CD8-positive, alpha-beta memory T cell (primary cell): ENCODE results near the gene MYO1C. TPM values are rescaled to one million over a fixed set of nuclear protein-coding genes. Genes with fewer than 3 reads are reported as not detected.

ENCODE experiments used
- CTCF ChIA-PET: fragments of 350-600 bp; sonication (Branson Sonifier 250); formaldehyde crosslinking; loops from one replicate; lab custom pipeline; 2021; ENCODE audit warnings: antibody characterized with exemption; lab: Charles Lee
- POLR2A ChIA-PET: fragments of 350-600 bp; sonication (Branson Sonifier 250); formaldehyde crosslinking; loops from one replicate; lab custom pipeline; 2021; ENCODE audit warnings: antibody characterized with exemption; lab: Charles Lee
- DNase-seq, 5 donors: peaks; one replicate each; pipeline versions ENCODE4 v3.0.0 to v3.0.0-alpha.2; 2020 to 2022; ENCODE audit warnings: mixed read lengths in 1 of 5
- H3K27ac ChIP-seq: one replicate; pipeline ENCODE4 v1.7.0; 2013; ENCODE audit warnings: low read depth, mild to moderate bottlenecking, low read length, moderate library complexity
- H3K27me3 ChIP-seq: 2 replicates; pipeline ENCODE4 v1.7.0; 2013; ENCODE audit warnings: low read length, mild to moderate bottlenecking; ENCODE audit not compliant: insufficient read depth, poor library complexity, severe bottlenecking
- H3K36me3 ChIP-seq: 2 replicates; pipeline ENCODE4 v1.7.0; 2013; ENCODE audit warnings: mild to moderate bottlenecking, low read length, moderate library complexity; ENCODE audit not compliant: insufficient read depth
- H3K4me1 ChIP-seq: 2 replicates; pipeline ENCODE4 v1.7.0; 2013; ENCODE audit warnings: mild to moderate bottlenecking, low read length, moderate library complexity; ENCODE audit not compliant: insufficient read depth
- H3K4me3 ChIP-seq: 2 replicates; pipeline ENCODE4 v1.7.0; 2013; ENCODE audit warnings: mild to moderate bottlenecking, low read length
- H3K9me3 ChIP-seq: 2 replicates; pipeline ENCODE4 v1.7.0; 2013; ENCODE audit warnings: mild to moderate bottlenecking, low read length
- H3K27ac Mint-ChIP-seq, 8 donors: one replicate each; pipeline ENCODE4 v1.8.0; 2020 to 2021; ENCODE audit warnings: mixed read lengths in 8 of 8, mild to moderate bottlenecking in 6 of 8, inconsistent platforms in 3 of 8, moderate library complexity in 3 of 8
- H3K27me3 Mint-ChIP-seq, 2 donors: one replicate each; pipeline ENCODE4 v1.8.0; 2020 to 2021; ENCODE audit warnings: mixed read lengths in 2 of 2, mild to moderate bottlenecking in 1 of 2, moderate library complexity in 1 of 2
- H3K36me3 Mint-ChIP-seq, 3 donors: one replicate each; pipeline ENCODE4 v1.8.0; 2020 to 2021; ENCODE audit warnings: mixed read lengths in 3 of 3, inconsistent platforms in 1 of 3, mild to moderate bottlenecking in 1 of 3
- H3K4me1 Mint-ChIP-seq, 3 donors: one replicate each; pipeline ENCODE4 v1.8.0; 2020 to 2021; ENCODE audit warnings: mixed read lengths in 3 of 3, inconsistent platforms in 1 of 3, mild to moderate bottlenecking in 1 of 3
- H3K4me3 Mint-ChIP-seq, 7 donors: one replicate each; pipeline ENCODE4 v1.8.0; 2020 to 2021; ENCODE audit warnings: mixed read lengths in 7 of 7, mild to moderate bottlenecking in 6 of 7, moderate library complexity in 4 of 7, inconsistent platforms in 2 of 7
- H3K9me3 Mint-ChIP-seq, 5 donors: one replicate each; pipeline ENCODE4 v1.8.0; 2020 to 2022; ENCODE audit warnings: mixed read lengths in 5 of 5, mild to moderate bottlenecking in 3 of 5, moderate library complexity in 2 of 5, inconsistent platforms in 1 of 5
- polyA plus RNA-seq: library from polyadenylated mRNA; unstranded; fragments of 300-500 nt; fragmentation: Illumina TruSeq; gene quantifications from one replicate; pipeline ENCODE4 v1.2.3, GENCODE V29; 2021
- total RNA-seq, 2 experiments: library from RNA; stranded (reverse); gene quantifications; one replicate each; pipeline ENCODE4 v1.2.3, GENCODE V29; 2021

The MYO1C gene
- total and polyA plus RNA-seq, 3 experiments from 2014 or later = 5.7 to 36.9 (median 36.6) TPM

GRCh38 chr17:1464186-1464585 lies 28.3 kb downstream of the MYO1C start:
- CTCF ChIA-PET = interaction anchor here (1.4 kb wide), 1 partner anchor 10 kb away, joined by 4 read pairs; no protein-coding TSS in a partner anchor

GRCh38 chr17:1462164-1463112 lies 30.0 kb downstream of the MYO1C start:
- Histone ChIP-seq H3K36me3 (no peaks in the 10 kb centered on the region), H3K27me3 (no peaks in the 10 kb centered on the region), H3K27ac (no peak overlapping the region), H3K4me3 (peak overlapping the region; percentile 44), H3K4me1 (peaks cover 38% of the 10 kb centered on the region), H3K9me3 (no peaks in the 10 kb centered on the region)
- peaks cover 0 to 2% (median 0%) of the 10 kb centered on the region in 3 donors for H3K36me3 Mint-ChIP-seq
- H3K4me3 Mint-ChIP-seq = peak overlapping the region; percentile 59 to 90 (median 78)
- peak overlapping the region; percentile 29 to 94 (median 81) for H3K27ac Mint-ChIP-seq
- peaks cover 25 to 30% (median 30%) of the 10 kb centered on the region in 3 donors for H3K4me1 Mint-ChIP-seq
- peaks cover 3 to 8% of the 10 kb centered on the region in 2 donors for H3K27me3 Mint-ChIP-seq
- ChIA-PET POLR2A (interaction anchor here (1.0 to 1.6 kb wide), 2 partner anchors 25 to 54 kb away, joined by 4 to 19 read pairs; partner anchors contain the start of gene INPP5K), CTCF (interaction anchor here (0.7 to 1.6 kb wide), 5 partner anchors 9 to 97 kb away, joined by 3 to 8 read pairs (median 4); partner anchors contain the start of gene INPP5K)
- no peaks in the 10 kb centered on the region for H3K9me3 Mint-ChIP-seq
- no peak for DNase-seq

More at GRCh38 chr17:1464186-1464585, 28.3 kb downstream of the MYO1C start:
- H3K4me3 ChIP-seq = no peak overlapping the region
- Mint-ChIP-seq H3K27ac (peak overlapping the region in 2 of 8 donors; percentile 60 to 83), H3K4me3 (peak overlapping the region in 1 of 7 donors; percentile 61), H3K9me3 (no peaks in the 10 kb centered on the region), H3K4me1 (peaks cover 25 to 30% (median 27%) of the 10 kb centered on the region in 3 donors), H3K27me3 (peaks cover 3 to 8% of the 10 kb centered on the region in 2 donors), H3K36me3 (peaks cover 6 to 13% (median 7%) of the 10 kb centered on the region in 3 donors)
- no peak for DNase-seq
- no peaks in the 10 kb centered on the region for H3K9me3 ChIP-seq
- H3K4me1 ChIP-seq = peaks cover 38% of the 10 kb centered on the region
- no peak overlapping the region for H3K27ac ChIP-seq
- peaks cover 6% of the 10 kb centered on the region for H3K36me3 ChIP-seq
- no peaks in the 10 kb centered on the region for H3K27me3 ChIP-seq
- POLR2A ChIA-PET = no interaction called here

DNA sequence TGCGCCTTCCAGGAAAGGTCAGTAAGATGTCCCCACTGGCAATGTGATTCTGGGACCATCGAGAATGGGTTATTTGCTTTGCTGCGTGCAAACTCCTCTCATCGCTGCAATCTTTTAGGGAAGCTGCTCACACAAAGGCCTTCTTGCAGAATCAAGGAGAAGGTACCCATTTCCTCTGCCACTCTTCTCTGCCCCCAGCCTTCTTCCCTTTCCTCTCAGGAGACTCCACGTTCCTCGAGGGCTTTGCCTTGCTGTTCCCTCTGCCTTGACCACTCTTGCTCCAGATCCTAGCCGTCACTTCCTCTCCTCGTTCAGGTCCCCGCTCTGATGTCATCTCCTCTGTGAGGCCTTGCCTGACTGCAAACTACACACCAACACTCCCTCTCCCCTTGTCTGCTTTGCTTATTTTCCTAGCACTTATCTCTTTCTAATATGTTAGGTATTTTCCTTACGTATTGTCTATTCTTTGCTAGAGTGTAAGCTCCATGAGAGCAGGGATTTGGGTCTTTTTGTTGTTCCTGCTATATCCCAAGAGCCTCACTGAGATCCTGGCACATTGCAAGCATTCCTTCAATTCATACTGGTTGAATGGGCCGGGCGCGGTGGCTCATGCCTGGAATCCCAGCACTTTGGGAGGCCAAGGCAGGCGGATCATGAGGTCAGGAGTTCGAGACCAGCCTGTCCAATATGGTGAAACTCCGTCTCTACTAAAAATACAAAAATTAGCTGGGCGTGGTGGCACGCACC lies 31.1 kb downstream of the MYO1C start:
- H3K4me1 Mint-ChIP-seq = peaks cover 31 to 37% (median 34%) of the 10 kb centered on the region in 3 donors
- peaks cover 0 to 2% (median 0%) of the 10 kb centered on the region in 3 donors for H3K36me3 Mint-ChIP-seq
- no peaks in the 10 kb centered on the region for H3K36me3 ChIP-seq
- H3K4me1 ChIP-seq = peaks cover 45% of the 10 kb centered on the region
- peaks cover 3 to 13% of the 10 kb centered on the region in 2 donors for H3K27me3 Mint-ChIP-seq
- POLR2A ChIA-PET = interaction anchor here (0.7 kb wide), 1 partner anchor 185 kb away, joined by 4 read pairs; no protein-coding TSS in a partner anchor
- DNase-seq = no peak
- H3K27ac Mint-ChIP-seq = peak overlapping the region in 2 of 8 donors; percentile 19 to 75
- no peaks in the 10 kb centered on the region for H3K9me3 ChIP-seq
- no peaks in the 10 kb centered on the region for H3K27me3 ChIP-seq
- CTCF ChIA-PET = no interaction called here
- H3K4me3 ChIP-seq = no peak overlapping the region
- H3K9me3 Mint-ChIP-seq = no peaks in the 10 kb centered on the region
- H3K4me3 Mint-ChIP-seq = peak overlapping the region in 2 of 7 donors; percentile 33 to 61
- no peak overlapping the region for H3K27ac ChIP-seq

- Histone ChIP-seq H3K4me3 (no peak overlapping the region), H3K27ac (no peak overlapping the region), H3K9me3 (no peaks in the 10 kb centered on the region), H3K27me3 (no peaks in the 10 kb centered on the region), H3K4me1 (peaks cover 46% of the 10 kb centered on the region), H3K36me3 (no peaks in the 10 kb centered on the region)
- peaks cover 3 to 13% of the 10 kb centered on the region in 2 donors for H3K27me3 Mint-ChIP-seq
- no peak for DNase-seq
- H3K36me3 Mint-ChIP-seq = peaks cover 0 to 2% (median 0%) of the 10 kb centered on the region in 3 donors
- peaks cover 33 to 38% (median 37%) of the 10 kb centered on the region in 3 donors for H3K4me1 Mint-ChIP-seq
- ChIA-PET CTCF (interaction anchor here (1.5 to 1.6 kb wide), 2 partner anchors 14 to 189 kb away, joined by 4 read pairs; partner anchors contain the start of gene RILP), POLR2A (interaction anchor here (0.7 kb wide), 1 partner anchor 184 kb away, joined by 4 read pairs; no protein-coding TSS in a partner anchor)
- H3K4me3 Mint-ChIP-seq = peak overlapping the region in 2 of 7 donors; percentile 59 to 89
- H3K9me3 Mint-ChIP-seq = no peaks in the 10 kb centered on the region
- H3K27ac Mint-ChIP-seq = peak overlapping the region in 1 of 8 donors; percentile 50
These were observed 32.3 kb downstream of the MYO1C start for GRCh38 chr17:1460233-1460632.

GRCh38 chr17:1455797-1456599 lies 36.5 kb downstream of the MYO1C start, which contains the start of gene CRK:
Gene CRK (minus strand): TSS chr17:1456232. CDS start chr17:1456117, 115 bp downstream.
- Mint-ChIP-seq H3K27me3 (peaks cover 3 to 8% of the 10 kb centered on the region in 2 donors), H3K27ac (peak within 1 kb of the TSS; percentile 87 to 97 (median 92)), H3K4me1 (peaks cover 38 to 50% (median 47%) of the 10 kb centered on the region in 3 donors), H3K9me3 (no peaks in the 10 kb centered on the region), H3K36me3 (peaks cover 0 to 27% (median 2%) of the 10 kb centered on the region in 3 donors), H3K4me3 (peak within 1 kb of the TSS; percentile 88 to 97 (median 92))
- POLR2A ChIA-PET = interaction anchor here (0.6 to 1.5 kb wide), 6 partner anchors 11 to 112 kb away, joined by 3 to 10 read pairs (median 4); partner anchors contain the start of genes INPP5K and YWHAE
- peak; percentile 98 to 99 (median 98) for DNase-seq
- Histone ChIP-seq H3K27ac (peak within 1 kb of the TSS; percentile 85), H3K4me3 (peak within 1 kb of the TSS; percentile 89), H3K9me3 (no peaks in the 10 kb centered on the region), H3K27me3 (no peaks in the 10 kb centered on the region), H3K36me3 (no peaks in the 10 kb centered on the region), H3K4me1 (peaks cover 34% of the 10 kb centered on the region)
- CTCF ChIA-PET = interaction anchor here (0.7 to 1.3 kb wide), 4 partner anchors 14 to 91 kb away, joined by 3 to 4 read pairs (median 3); no protein-coding TSS in a partner anchor

- H3K36me3 Mint-ChIP-seq = peaks cover 0 to 27% (median 2%) of the 10 kb centered on the region in 3 donors
- H3K27ac Mint-ChIP-seq = peak overlapping the region; percentile 84 to 97 (median 92)
- H3K27me3 ChIP-seq = no peaks in the 10 kb centered on the region
- peaks cover 3 to 8% of the 10 kb centered on the region in 2 donors for H3K27me3 Mint-ChIP-seq
- POLR2A ChIA-PET = interaction anchor here (0.7 to 1.5 kb wide), 4 partner anchors 56 to 79 kb away, joined by 3 to 10 read pairs (median 4); partner anchors contain the start of genes INPP5K and YWHAE
- H3K9me3 Mint-ChIP-seq = no peaks in the 10 kb centered on the region
- peak overlapping the region; percentile 52 for H3K4me3 ChIP-seq
- DNase-seq = peak in 2 of 5 donors; percentile 22 to 39
- H3K9me3 ChIP-seq = no peaks in the 10 kb centered on the region
- CTCF ChIA-PET = interaction anchor here (0.7 to 1.3 kb wide), 2 partner anchors 60 to 90 kb away, joined by 3 to 4 read pairs; no protein-coding TSS in a partner anchor
- H3K4me3 Mint-ChIP-seq = peak overlapping the region; percentile 88 to 97 (median 92)
- H3K4me1 ChIP-seq = peaks cover 29% of the 10 kb centered on the region
- no peaks in the 10 kb centered on the region for H3K36me3 ChIP-seq
- peak overlapping the region; percentile 85 for H3K27ac ChIP-seq
- peaks cover 38 to 52% (median 47%) of the 10 kb centered on the region in 3 donors for H3K4me1 Mint-ChIP-seq
These were observed 37.1 kb downstream of the MYO1C start for GRCh38 chr17:1455291-1455796.
